Measurements from ENCODE around the gene PRKCB. TPM values are rescaled to one million over a fixed set of nuclear protein-coding genes. Genes with fewer than 3 reads are reported as not detected.

PRKCB gene
- total and polyA plus RNA-seq, 2 experiments from 2014 or later: 0.70 to 0.92 TPM

DNA sequence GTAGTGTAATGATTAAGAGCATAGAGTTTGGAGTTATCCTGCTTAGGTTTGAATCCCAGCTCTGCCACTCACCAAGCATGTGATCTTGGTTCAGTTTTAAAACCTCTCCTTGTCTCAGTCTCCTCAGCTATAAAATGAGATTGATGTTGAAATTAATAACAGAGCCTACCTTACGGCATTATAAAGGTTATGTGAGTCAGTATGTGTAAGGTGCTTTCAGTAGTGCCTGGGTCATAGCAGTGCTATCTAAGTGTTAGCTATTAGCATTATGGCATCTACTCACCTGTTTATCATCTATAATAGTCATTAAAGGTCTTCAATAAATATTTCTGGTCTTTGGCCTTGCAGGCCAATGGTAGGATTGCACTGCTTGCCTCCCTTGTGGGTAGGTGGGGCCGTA lies 53.4 kb downstream of the PRKCB start:
- Histone ChIP-seq H3K4me2 (no peak overlapping the region), H3K9me3 (ENCODE audit: low read depth) (no peaks in the 10 kb centered on the region), H3K4me3 (no peak overlapping the region), H3K79me2 (no peaks in the 10 kb centered on the region), H3K27ac (no peak overlapping the region), H3K9me2 (replicated peaks; ENCODE audit: insufficient read depth) (no peaks in the 10 kb centered on the region), H3K36me3 (replicated peaks; ENCODE audit: insufficient read depth, low read depth) (no peaks in the 10 kb centered on the region), H4K20me1 (ENCODE audit: insufficient read depth, poor library complexity, severe bottlenecking) (no peaks in the 10 kb centered on the region), H3K27me3 (no peaks in the 10 kb centered on the region), H3K4me1 (ENCODE audit: insufficient read depth) (no peaks in the 10 kb centered on the region), H2AFZ (no peak overlapping the region)
- 75% methylated on average over 2 of the region's 2 CpGs for WGBS (ENCODE audit: low lambda C conversion rate, missing lambda C conversion rate)
- no peak for DNase-seq (ENCODE audit: low spot score)
- TF ChIP-seq, protein P1, sequence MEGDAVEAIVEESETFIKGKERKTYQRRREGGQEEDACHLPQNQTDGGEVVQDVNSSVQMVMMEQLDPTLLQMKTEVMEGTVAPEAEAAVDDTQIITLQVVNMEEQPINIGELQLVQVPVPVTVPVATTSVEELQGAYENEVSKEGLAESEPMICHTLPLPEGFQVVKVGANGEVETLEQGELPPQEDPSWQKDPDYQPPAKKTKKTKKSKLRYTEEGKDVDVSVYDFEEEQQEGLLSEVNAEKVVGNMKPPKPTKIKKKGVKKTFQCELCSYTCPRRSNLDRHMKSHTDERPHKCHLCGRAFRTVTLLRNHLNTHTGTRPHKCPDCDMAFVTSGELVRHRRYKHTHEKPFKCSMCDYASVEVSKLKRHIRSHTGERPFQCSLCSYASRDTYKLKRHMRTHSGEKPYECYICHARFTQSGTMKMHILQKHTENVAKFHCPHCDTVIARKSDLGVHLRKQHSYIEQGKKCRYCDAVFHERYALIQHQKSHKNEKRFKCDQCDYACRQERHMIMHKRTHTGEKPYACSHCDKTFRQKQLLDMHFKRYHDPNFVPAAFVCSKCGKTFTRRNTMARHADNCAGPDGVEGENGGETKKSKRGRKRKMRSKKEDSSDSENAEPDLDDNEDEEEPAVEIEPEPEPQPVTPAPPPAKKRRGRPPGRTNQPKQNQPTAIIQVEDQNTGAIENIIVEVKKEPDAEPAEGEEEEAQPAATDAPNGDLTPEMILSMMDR (IDR thresholded peaks at IDR 0.05; ENCODE audit: poor library complexity): no peak
- TF ChIP-seq EZH2phosphoT487 (IDR thresholded peaks at IDR 0.05; ENCODE audit: low read depth, severe bottlenecking, unreplicated experiment): no peak

DNA sequence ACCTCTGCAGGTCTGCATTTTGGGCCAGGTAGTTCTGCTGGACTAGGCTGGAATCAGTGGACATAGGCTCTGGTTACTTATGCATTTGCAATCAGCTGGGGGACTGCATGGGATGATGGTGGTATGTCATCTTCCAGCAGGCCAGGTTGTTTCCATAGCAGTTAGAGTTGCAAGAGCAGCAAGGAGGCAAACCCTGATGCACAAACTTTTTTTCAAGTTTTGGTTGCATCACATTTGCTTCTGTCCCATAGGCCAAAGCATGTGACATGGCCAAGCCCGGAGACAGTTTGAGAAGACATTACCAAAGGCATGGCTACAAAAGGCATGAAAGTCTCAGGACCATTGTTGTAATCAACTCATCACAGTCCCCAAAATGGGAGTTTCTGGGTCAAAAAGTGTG lies 58.2 kb downstream of the PRKCB start:
- 89% methylated on average over 1 of the region's 1 CpG for WGBS (ENCODE audit: low lambda C conversion rate, missing lambda C conversion rate)
- H4K20me1 ChIP-seq (ENCODE audit: insufficient read depth, poor library complexity, severe bottlenecking): no peaks in the 10 kb centered on the region
- no peaks in the 10 kb centered on the region for H3K36me3 ChIP-seq (replicated peaks; ENCODE audit: insufficient read depth, low read depth)
- TF ChIP-seq, protein P1 (IDR thresholded peaks at IDR 0.05; ENCODE audit: poor library complexity): no peak
- TF ChIP-seq EZH2phosphoT487 (IDR thresholded peaks at IDR 0.05; ENCODE audit: low read depth, severe bottlenecking, unreplicated experiment): no peak
- TF ChIP-seq EZH2 (IDR thresholded peaks at IDR 0.05; ENCODE audit: borderline replicate concordance): no peak
- H3K27ac ChIP-seq: no peak overlapping the region
- H3K79me2 ChIP-seq: no peaks in the 10 kb centered on the region
- DNase-seq (ENCODE audit: low spot score): no peak
- no peak overlapping the region for H2AFZ ChIP-seq
- H3K4me3 ChIP-seq: no peak overlapping the region
- no peak overlapping the region for H3K4me2 ChIP-seq
- H3K27me3 ChIP-seq: no peaks in the 10 kb centered on the region
- H3K4me1 ChIP-seq (ENCODE audit: insufficient read depth): no peaks in the 10 kb centered on the region
- H3K9me2 ChIP-seq (replicated peaks; ENCODE audit: insufficient read depth): no peaks in the 10 kb centered on the region
- H3K9me3 ChIP-seq (ENCODE audit: low read depth): no peaks in the 10 kb centered on the region

DNA sequence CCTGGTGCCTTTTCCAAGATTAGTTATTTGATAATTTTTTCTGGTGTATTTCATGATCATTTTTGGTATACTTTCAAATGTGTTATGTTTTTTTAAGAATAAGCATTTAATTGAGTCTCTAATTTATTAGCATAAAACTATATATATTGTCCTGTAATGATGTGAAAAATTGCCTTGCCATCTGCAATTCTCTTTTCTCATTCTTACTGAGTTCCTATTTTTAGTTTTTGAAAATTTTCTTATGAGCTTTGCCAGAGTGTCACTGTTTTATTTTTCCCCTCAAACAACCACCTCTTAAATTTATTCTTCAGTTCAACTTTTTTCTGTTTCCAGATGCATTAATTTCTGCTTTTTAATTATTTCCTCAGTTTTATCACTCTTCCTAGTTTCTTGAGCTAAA lies 59.3 kb downstream of the PRKCB start:
- Histone ChIP-seq H2AFZ (no peak overlapping the region), H3K27ac (no peak overlapping the region), H3K4me3 (no peak overlapping the region), H3K79me2 (no peaks in the 10 kb centered on the region), H3K9me2 (replicated peaks; ENCODE audit: insufficient read depth) (no peaks in the 10 kb centered on the region), H3K9me3 (ENCODE audit: low read depth) (no peaks in the 10 kb centered on the region), H4K20me1 (ENCODE audit: insufficient read depth, poor library complexity, severe bottlenecking) (no peaks in the 10 kb centered on the region), H3K36me3 (replicated peaks; ENCODE audit: insufficient read depth, low read depth) (no peaks in the 10 kb centered on the region), H3K4me1 (ENCODE audit: insufficient read depth) (no peaks in the 10 kb centered on the region), H3K4me2 (no peak overlapping the region), H3K27me3 (no peaks in the 10 kb centered on the region)
- no peak for TF ChIP-seq EZH2 (IDR thresholded peaks at IDR 0.05; ENCODE audit: borderline replicate concordance)
- TF ChIP-seq, protein P1 (IDR thresholded peaks at IDR 0.05; ENCODE audit: poor library complexity): no peak
- no peak for TF ChIP-seq EZH2phosphoT487 (IDR thresholded peaks at IDR 0.05; ENCODE audit: low read depth, severe bottlenecking, unreplicated experiment)
- DNase-seq (ENCODE audit: low spot score): no peak
